Measurements from ENCODE around the gene TRIP11. TPM values are rescaled to one million over a fixed set of nuclear protein-coding genes. Genes with fewer than 3 reads are reported as not detected.

Gene TRIP11
- total and polyA plus RNA-seq, 2 of the 13 experiments (the other 11 are each of a cell fraction or from before 2014, with no cell fraction given), result 10.9 to 32.8 TPM

- TF ChIP-seq ELF4 (CRISPR knock-in tag; IDR thresholded peaks at IDR 0.05; ENCODE audit: borderline replicate concordance) (0 out of 2 replicates have a peak, but pooled peaks have one; percentile 26), FOXA3 (CRISPR knock-in tag; IDR thresholded peaks at IDR 0.05) (no peak), ZEB1 (IDR thresholded peaks at IDR 0.05; ENCODE audit: insufficient replicate concordance, low read depth) (no peak), POLR2AphosphoS5 (IDR thresholded peaks at IDR 0.05; ENCODE audit: low read depth, low read length) (peak; percentile 19; the same call in 1 of the 2 replicates), SSRP1 (CRISPR knock-in tag; IDR thresholded peaks at IDR 0.05) (no peak; the same call in 1 of the 2 replicates), NR2F2 (IDR thresholded peaks at IDR 0.05; ENCODE audit: borderline replicate concordance, low read depth) (no peak), ZNF576 (CRISPR knock-in tag; IDR thresholded peaks at IDR 0.05) (no peak), TFE3 (CRISPR knock-in tag; IDR thresholded peaks at IDR 0.05) (peak; percentile 38; the same call in 1 of the 2 replicates), ZNF550 (CRISPR knock-in tag; IDR thresholded peaks at IDR 0.05; ENCODE audit: borderline replicate concordance) (no peak), RARG (CRISPR knock-in tag; IDR thresholded peaks at IDR 0.05; ENCODE audit: low read depth) (no peak), SP5 (CRISPR knock-in tag; IDR thresholded peaks at IDR 0.05; ENCODE audit: borderline replicate concordance, low read depth) (no peak), ZNF629 (CRISPR knock-in tag; conservative IDR thresholded peaks at IDR 0.05) (no peak), ZNF598 (CRISPR knock-in tag; IDR thresholded peaks at IDR 0.05; ENCODE audit: borderline replicate concordance) (no peak), STAG1 (CRISPR knock-in tag; IDR thresholded peaks at IDR 0.05) (no peak)
Measured at GRCh38 chr14:92040431-92041051, 682 bp upstream of the TRIP11 start (continued).

Measured in HepG2 (cell line).